ENCODE results near the gene RAB27B.

Gene RAB27B

DNA sequence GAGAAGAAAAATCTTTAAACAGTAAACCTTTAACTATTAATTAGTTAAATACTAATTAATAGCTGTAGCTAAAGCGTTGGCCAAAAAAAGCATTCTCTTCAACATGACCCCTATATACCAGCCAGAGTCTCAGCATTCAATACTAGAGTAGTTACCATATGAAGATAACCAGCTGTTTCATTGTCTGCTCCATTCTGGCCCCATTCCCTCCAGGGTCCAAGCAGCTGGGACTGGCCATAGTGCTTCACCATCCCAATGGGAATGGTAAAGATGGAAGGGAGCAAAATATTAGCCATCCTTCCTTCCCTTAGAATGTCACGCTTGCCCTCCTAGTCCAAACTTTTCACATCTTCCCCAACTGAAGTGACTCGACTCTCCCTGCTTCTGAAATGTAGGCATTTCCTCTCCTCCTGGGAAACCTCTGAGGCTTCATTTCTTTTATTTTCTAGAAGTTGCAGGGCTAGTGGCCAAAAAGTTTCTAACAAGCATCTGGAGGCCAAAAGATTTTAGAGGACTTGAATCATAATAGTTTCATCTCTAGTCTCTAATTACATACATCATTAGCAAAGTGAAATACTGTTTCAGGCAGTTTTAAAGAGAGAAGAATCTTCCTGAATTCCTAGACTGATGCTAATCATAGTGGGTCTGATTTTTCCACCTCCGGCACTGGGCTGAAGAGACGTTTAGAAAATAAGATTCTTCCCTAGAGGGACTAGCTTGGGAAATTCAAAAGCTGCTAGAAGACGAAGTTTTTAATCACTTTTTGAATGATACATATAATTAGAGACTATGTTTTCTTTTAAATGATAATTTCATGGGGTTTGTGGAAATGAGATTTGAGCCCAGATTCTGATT, 78.3 kb downstream of the RAB27B start:
- TF ChIP-seq, protein P1, sequence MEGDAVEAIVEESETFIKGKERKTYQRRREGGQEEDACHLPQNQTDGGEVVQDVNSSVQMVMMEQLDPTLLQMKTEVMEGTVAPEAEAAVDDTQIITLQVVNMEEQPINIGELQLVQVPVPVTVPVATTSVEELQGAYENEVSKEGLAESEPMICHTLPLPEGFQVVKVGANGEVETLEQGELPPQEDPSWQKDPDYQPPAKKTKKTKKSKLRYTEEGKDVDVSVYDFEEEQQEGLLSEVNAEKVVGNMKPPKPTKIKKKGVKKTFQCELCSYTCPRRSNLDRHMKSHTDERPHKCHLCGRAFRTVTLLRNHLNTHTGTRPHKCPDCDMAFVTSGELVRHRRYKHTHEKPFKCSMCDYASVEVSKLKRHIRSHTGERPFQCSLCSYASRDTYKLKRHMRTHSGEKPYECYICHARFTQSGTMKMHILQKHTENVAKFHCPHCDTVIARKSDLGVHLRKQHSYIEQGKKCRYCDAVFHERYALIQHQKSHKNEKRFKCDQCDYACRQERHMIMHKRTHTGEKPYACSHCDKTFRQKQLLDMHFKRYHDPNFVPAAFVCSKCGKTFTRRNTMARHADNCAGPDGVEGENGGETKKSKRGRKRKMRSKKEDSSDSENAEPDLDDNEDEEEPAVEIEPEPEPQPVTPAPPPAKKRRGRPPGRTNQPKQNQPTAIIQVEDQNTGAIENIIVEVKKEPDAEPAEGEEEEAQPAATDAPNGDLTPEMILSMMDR (conservative IDR thresholded peaks at IDR 0.05; ENCODE audit: low read length): no peak
- H3K4me3 ChIP-seq (ENCODE audit: low read length): no peak overlapping the region
- DNase-seq (ENCODE audit: low read depth): peak; percentile 63

DNA sequence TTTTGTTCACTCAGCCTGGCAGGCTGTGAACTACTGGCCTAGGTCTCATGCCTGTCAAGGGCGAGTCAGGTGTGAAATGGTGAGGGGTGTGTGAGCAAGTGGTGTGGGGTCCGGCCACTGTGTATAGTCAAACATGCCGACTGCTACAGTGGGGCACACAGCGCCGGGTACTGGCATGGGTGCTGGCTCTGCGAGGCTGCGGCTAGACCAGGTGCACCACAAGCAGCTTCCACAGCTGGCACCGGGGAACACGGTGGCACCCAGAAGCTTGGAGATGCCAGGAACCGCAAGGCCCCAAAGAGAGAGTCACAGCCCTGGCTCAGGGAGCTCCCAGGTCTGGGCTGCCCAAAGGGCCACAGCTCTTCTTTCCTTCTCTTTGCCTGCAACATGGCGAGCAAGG, 81.3 kb downstream of the RAB27B start:
- H3K4me3 ChIP-seq (ENCODE audit: low read length): no peak overlapping the region
- DNase-seq (ENCODE audit: low read depth): no peak
- TF ChIP-seq, protein P1 (conservative IDR thresholded peaks at IDR 0.05; ENCODE audit: low read length): no peak

- TF ChIP-seq, protein P1 (conservative IDR thresholded peaks at IDR 0.05; ENCODE audit: low read length): no peak
- no peak overlapping the region for H3K4me3 ChIP-seq (ENCODE audit: low read length)
- no peak for DNase-seq (ENCODE audit: low read depth)
These were observed 82.1 kb downstream of the RAB27B start for GRCh38 chr18:54910161-54910919.

- TF ChIP-seq, protein P1 (conservative IDR thresholded peaks at IDR 0.05; ENCODE audit: low read length): no peak
- no peak overlapping the region for H3K4me3 ChIP-seq (ENCODE audit: low read length)
- no peak for DNase-seq (ENCODE audit: low read depth)
These were observed 83.3 kb downstream of the RAB27B start for GRCh38 chr18:54911551-54911950.

DNA sequence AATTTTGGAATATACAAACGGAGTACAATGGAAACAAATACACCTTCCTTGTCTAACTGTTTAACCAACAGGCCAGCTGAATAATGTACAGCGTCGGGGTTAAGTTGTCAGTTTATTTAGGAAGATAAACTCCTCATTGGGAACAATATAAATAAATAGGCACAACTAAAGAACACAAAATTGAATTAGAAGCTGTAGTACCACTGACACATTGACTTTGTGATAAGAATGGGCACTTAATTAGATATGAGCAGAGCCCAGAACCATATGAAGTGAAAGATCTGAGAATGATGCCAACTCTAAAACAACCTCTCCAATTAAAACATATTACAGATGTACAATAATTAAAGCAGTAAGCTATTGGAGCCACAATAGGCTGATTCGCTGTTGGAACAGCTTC, 86.5 kb downstream of the RAB27B start:
- TF ChIP-seq, protein P1 (conservative IDR thresholded peaks at IDR 0.05; ENCODE audit: low read length): no peak
- DNase-seq (ENCODE audit: low read depth): no peak
- no peak overlapping the region for H3K4me3 ChIP-seq (ENCODE audit: low read length)

GRCh38 chr18:54916507-54916906, 88.2 kb downstream of the RAB27B start:
- TF ChIP-seq, protein P1 (conservative IDR thresholded peaks at IDR 0.05; ENCODE audit: low read length): no peak
- no peak overlapping the region for H3K4me3 ChIP-seq (ENCODE audit: low read length)
- no peak for DNase-seq (ENCODE audit: low read depth)
